Endodermal cell (in vitro differentiated cells): ENCODE results near the gene SUPT7L. TPM values are rescaled to one million over a fixed set of nuclear protein-coding genes. Genes with fewer than 3 reads are reported as not detected.

ENCODE experiments used
- DNase-seq: peaks from one replicate; pipeline ENCODE4 v3.0.0-alpha.2; 2017
- H3K27ac ChIP-seq: 2 replicates; pipeline ENCODE4 v1.5.1; 2013; ENCODE audit warnings: mild to moderate bottlenecking, low read depth, low read length, moderate library complexity
- H3K27me3 ChIP-seq: 2 replicates; pipeline ENCODE4 v1.6.1; 2013; ENCODE audit warnings: mild to moderate bottlenecking, low read length, moderate library complexity; ENCODE audit not compliant: insufficient read depth, control insufficient read depth, poor library complexity, severe bottlenecking
- H3K36me3 ChIP-seq: 2 replicates; pipeline ENCODE4 v1.7.0; 2013; ENCODE audit warnings: mild to moderate bottlenecking, low read length, moderate library complexity; ENCODE audit not compliant: control insufficient read depth, insufficient read depth
- H3K4me1 ChIP-seq: one replicate; pipeline ENCODE4 v1.7.0; 2013; ENCODE audit warnings: low read length; ENCODE audit not compliant: control insufficient read depth, insufficient read depth
- H3K4me3 ChIP-seq: 2 replicates; pipeline ENCODE4 v1.5.1; 2013; ENCODE audit warnings: mild to moderate bottlenecking, low read length, moderate library complexity
- H3K9ac ChIP-seq: 2 replicates; pipeline ENCODE4 v1.6.1; 2013; ENCODE audit warnings: mild to moderate bottlenecking, low read length, moderate library complexity; ENCODE audit not compliant: poor library complexity, severe bottlenecking; ENCODE audit errors: extremely low read depth
- H3K9me3 ChIP-seq: 2 replicates; pipeline ENCODE4 v1.6.1; 2013; ENCODE audit warnings: mild to moderate bottlenecking, low read length, moderate library complexity; ENCODE audit not compliant: control insufficient read depth
- H3K27ac Mint-ChIP-seq: 2 replicates; pipeline ENCODE4 v1.8.0; 2020; ENCODE audit warnings: mixed read lengths
- H3K27me3 Mint-ChIP-seq: 2 replicates; pipeline ENCODE4 v1.8.0; 2021; ENCODE audit warnings: mild to moderate bottlenecking, mixed read lengths; ENCODE audit not compliant: insufficient read depth
- H3K36me3 Mint-ChIP-seq: 2 replicates; pipeline ENCODE4 v1.8.0; 2020; ENCODE audit warnings: low read depth, mixed read lengths
- H3K4me1 Mint-ChIP-seq: 2 replicates; pipeline ENCODE4 v1.8.0; 2020; ENCODE audit warnings: mixed read lengths
- H3K4me3 Mint-ChIP-seq: 2 replicates; pipeline ENCODE4 v1.8.0; 2020; ENCODE audit warnings: mild to moderate bottlenecking, moderate library complexity, mixed read lengths
- H3K9me3 Mint-ChIP-seq: 2 replicates; pipeline ENCODE4 v1.8.0; 2020; ENCODE audit warnings: mild to moderate bottlenecking, mixed read lengths
- WGBS, 2 experiments: methylation state at CpG; one replicate each; pipeline versions ENCODE4 v1.1.5 to v1.1.7; 2013; ENCODE audit warnings: missing lambda C conversion rate in 2 of 2, mixed read lengths in 1 of 2; ENCODE audit not compliant: insufficient coverage in 1 of 2, insufficient read length in 1 of 2; 5-methylcytosine and 5-hydroxymethylcytosine counted together
- total RNA-seq, 2 donors: library from RNA; stranded (reverse); fragmentation: NEBNext Ultra II Directional in 1 of 2; extraction: Animal tissue kit (Norgen Biotek cat#: 25700) in 1 of 2; gene quantifications; 2 replicates in 1 of 2; 3 replicates in 1 of 2; pipeline ENCODE4 v1.2.1, GENCODE V29; 2021
- TF ChIP-seq, protein P1 (sequence below): fragments of 200-600 bp; sonication (generic); conservative IDR thresholded peaks from 2 replicates; pipeline ENCODE4 v1.5.0; 2021; ENCODE audit warnings: antibody characterized with exemption, mild to moderate bottlenecking

The SUPT7L gene
- total RNA-seq, 2 donors from 2014 or later = 43.3 to 43.9 TPM

DNA sequence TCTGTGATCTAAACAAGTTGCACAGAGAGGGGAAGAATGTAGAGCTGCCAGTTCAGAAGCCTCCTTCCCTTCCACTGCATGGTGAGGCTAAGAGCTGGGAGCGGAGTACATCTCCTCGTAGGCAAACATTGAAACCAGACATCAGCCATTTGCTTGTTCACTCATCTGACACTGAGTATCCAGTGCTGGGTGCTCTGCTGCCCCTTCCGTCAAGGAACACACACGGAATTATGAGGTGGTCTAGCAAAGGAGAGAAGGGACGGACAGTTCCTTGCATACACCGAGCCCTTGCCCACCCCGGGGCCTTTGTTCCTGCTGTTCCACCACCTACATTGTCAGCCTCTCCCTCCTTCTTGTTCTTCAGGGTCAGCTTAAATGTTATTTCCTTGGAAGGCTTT, 44.8 kb upstream of the SUPT7L start:
- no peak for DNase-seq
- TF ChIP-seq, protein P1, sequence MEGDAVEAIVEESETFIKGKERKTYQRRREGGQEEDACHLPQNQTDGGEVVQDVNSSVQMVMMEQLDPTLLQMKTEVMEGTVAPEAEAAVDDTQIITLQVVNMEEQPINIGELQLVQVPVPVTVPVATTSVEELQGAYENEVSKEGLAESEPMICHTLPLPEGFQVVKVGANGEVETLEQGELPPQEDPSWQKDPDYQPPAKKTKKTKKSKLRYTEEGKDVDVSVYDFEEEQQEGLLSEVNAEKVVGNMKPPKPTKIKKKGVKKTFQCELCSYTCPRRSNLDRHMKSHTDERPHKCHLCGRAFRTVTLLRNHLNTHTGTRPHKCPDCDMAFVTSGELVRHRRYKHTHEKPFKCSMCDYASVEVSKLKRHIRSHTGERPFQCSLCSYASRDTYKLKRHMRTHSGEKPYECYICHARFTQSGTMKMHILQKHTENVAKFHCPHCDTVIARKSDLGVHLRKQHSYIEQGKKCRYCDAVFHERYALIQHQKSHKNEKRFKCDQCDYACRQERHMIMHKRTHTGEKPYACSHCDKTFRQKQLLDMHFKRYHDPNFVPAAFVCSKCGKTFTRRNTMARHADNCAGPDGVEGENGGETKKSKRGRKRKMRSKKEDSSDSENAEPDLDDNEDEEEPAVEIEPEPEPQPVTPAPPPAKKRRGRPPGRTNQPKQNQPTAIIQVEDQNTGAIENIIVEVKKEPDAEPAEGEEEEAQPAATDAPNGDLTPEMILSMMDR = no peak
- Histone ChIP-seq H3K27me3 (no peaks in the 10 kb centered on the region), H3K4me3 (no peak overlapping the region), H3K36me3 (no peaks in the 10 kb centered on the region), H3K4me1 (peaks cover 4% of the 10 kb centered on the region), H3K27ac (no peak overlapping the region), H3K9me3 (no peaks in the 10 kb centered on the region), H3K9ac (no peak overlapping the region)
- WGBS, 2 experiments = 92 to 96% methylated on average over 4 to 7 of the region's 7 CpGs
- H3K9me3 Mint-ChIP-seq = no peaks in the 10 kb centered on the region
- peaks cover 8% of the 10 kb centered on the region for H3K27me3 Mint-ChIP-seq
- no peak overlapping the region for H3K4me3 Mint-ChIP-seq
- no peak overlapping the region for H3K27ac Mint-ChIP-seq
- peaks cover 13% of the 10 kb centered on the region for H3K4me1 Mint-ChIP-seq
- H3K36me3 Mint-ChIP-seq = no peaks in the 10 kb centered on the region

DNA sequence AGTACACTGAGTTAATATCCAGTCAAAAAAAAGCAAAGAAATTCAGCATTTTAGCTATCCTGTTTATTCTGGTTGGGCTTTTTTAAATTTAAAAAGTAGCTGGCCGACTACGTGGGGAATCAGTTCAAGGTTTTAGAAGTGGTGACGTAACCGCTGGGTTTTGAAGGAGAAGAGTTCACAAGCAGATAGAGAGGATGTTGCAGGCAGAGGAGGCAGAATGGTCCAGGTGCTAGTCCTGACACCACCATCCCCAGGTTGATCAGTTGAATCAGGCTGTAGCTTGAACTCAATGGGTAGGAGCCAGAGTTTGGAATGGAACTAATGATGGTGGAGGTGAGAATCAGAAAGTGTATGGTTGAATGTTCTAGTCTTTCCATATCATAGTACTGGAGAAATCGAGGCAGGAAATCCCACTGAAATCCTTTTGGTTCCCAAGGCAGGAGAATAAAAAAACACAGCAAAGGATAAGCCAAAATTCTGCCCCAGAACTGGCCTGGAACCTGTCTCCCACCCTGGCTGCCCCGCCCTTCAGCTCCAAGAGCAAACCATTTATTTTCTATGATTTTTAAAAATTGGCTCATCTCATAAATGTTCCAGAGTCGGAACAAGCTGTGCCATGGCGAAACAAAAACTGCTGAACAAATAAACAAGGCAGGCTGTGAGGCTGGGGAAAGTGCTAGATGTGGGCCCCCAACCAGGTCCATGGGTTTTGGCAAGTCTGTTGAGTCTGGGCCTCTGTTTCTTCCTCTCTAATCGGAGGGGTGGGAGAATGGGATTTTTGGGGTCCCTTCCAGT, 44.2 kb upstream of the SUPT7L start:
- H3K27ac Mint-ChIP-seq = no peak overlapping the region
- H3K9me3 ChIP-seq = no peaks in the 10 kb centered on the region
- DNase-seq = no peak
- H3K9me3 Mint-ChIP-seq = no peaks in the 10 kb centered on the region
- H3K36me3 ChIP-seq = no peaks in the 10 kb centered on the region
- peaks cover 19% of the 10 kb centered on the region for H3K4me1 Mint-ChIP-seq
- H3K4me3 ChIP-seq = no peak overlapping the region
- H3K4me3 Mint-ChIP-seq = no peak overlapping the region
- H3K4me1 ChIP-seq = peaks cover 10% of the 10 kb centered on the region
- no peak overlapping the region for H3K9ac ChIP-seq
- TF ChIP-seq, protein P1 = no peak
- H3K27me3 ChIP-seq = no peaks in the 10 kb centered on the region
- peaks cover 3% of the 10 kb centered on the region for H3K27me3 Mint-ChIP-seq
- WGBS, 2 experiments = 93 to 100% methylated on average over 1 to 9 of the region's 9 CpGs
- H3K27ac ChIP-seq = no peak overlapping the region
- H3K36me3 Mint-ChIP-seq = no peaks in the 10 kb centered on the region

DNA sequence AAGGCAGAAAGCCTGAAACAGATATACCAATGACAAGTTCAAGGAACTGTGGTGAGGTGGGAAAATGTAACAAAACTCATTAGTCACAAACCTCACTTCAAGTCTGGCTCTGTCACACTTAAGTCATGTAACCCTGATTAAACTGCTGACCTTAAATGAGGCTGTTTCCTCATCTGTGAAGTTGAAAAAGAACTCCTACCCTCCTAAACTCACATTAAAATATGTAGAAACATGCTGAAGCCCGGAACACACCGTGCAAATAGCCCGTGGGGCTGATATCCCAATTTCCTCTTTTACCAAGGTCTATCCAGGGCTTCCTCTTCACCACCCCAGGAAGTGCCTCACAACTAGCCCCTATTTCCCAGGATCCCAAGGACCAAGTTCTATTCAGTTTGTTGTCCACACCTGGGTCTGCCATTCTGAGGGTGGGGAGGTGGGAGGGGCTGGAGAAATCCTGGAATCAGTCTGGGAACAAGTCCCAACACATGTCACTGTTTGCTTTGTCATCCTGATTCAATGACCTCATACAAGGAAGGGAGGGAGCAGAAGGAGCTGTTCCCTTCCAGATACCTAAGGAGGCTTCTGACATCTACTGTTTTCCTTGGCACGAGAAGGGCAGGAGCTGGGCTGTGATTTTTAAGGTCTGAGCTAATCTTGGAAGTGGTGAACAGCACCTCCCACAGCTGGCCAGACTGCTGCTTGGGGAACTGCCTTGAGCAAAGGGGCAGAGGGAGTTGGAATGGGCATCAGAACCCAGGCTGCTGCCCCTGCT, 42.6 kb upstream of the SUPT7L start:
- DNase-seq = no peak
- no peaks in the 10 kb centered on the region for H3K9me3 Mint-ChIP-seq
- Histone ChIP-seq H3K27ac (no peak overlapping the region), H3K4me3 (no peak overlapping the region), H3K4me1 (peaks cover 16% of the 10 kb centered on the region), H3K9me3 (no peaks in the 10 kb centered on the region), H3K9ac (no peak overlapping the region), H3K36me3 (no peaks in the 10 kb centered on the region), H3K27me3 (no peaks in the 10 kb centered on the region)
- H3K4me1 Mint-ChIP-seq = peaks cover 24% of the 10 kb centered on the region
- TF ChIP-seq, protein P1 = no peak
- no peaks in the 10 kb centered on the region for H3K27me3 Mint-ChIP-seq
- no peaks in the 10 kb centered on the region for H3K36me3 Mint-ChIP-seq
- H3K27ac Mint-ChIP-seq = no peak overlapping the region
- WGBS, 2 experiments = 84 to 90% methylated on average over 2 to 4 of the region's 4 CpGs
- H3K4me3 Mint-ChIP-seq = no peak overlapping the region
